GM15510 (cell line): ENCODE data around the gene GAB2.

ENCODE experiments used
- POLR2A ChIP-seq: IDR thresholded peaks from 3 replicates; pipeline ENCODE4 v1.6.1; 2011; ENCODE audit warnings: borderline replicate concordance; ENCODE audit not compliant: insufficient read length; ENCODE audit errors: extremely low read depth

GAB2 gene

DNA sequence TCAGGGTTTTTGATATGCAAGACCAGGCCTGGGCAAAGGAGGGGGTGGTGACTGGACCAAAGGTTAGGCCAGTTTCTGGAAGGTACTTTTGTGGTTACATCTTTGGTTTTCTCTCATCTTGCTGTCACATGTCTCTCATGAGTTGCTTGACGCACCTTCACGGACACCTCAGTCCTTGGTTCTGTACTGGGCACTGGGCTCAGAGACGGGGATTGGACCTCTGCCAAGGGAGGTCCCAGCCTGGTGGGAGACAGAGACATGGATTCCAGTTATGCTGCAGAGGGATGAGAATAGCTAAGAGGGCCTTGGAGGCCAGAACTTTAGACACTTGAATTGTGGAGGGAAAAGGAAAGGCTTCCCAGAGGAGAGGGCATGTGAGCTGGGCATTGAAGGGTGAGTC, 227.2 kb downstream of the GAB2 start:
- no peak for TF ChIP-seq POLR2A

DNA sequence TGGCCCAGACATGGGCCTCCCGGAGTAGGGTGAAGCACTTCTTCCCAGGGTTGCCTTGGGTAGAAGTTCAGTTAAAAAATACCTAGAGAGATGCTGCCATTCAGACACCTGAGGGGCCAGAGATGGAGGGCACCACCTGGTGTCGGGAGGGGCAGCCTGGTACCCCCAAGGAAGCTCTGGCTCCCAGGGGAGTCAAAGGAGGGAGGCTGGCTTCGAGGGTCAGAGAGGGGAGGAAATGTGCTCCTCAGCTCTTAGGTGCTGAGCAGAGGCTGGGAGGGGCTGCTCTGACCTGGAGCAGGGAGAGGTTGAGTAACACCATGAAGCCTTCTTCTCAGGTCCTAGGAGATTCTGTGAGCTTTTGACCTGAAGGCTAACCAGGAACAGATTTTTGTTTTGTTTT, 227.8 kb downstream of the GAB2 start:
- no peak for TF ChIP-seq POLR2A

DNA sequence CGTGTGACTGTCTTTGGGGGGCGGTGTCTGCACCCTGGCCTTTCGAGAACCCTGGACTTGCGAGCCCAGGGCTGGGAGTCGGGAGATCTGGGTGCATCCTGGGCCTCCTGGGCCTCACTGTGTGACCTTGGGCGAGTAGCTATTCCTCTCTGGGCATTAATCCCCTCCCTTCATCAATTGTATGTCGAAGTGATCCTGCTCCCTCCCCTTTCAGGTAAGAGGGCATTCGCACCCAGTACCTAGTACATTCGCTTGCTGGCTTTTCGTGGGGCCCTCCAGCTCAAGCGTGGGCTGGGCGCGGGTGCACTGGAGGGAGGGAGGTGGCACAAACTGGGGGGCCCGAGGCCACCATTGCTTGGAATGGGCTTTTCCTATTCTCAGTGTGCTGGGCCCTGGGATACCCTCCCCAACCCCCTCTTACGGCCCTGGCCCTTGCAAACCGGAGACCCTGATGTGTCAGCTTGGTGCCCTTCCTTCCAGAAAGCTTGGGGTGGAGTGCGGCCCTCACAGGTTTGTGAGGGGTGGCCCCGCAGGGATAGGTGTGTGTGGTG, 228.4 kb downstream of the GAB2 start:
- no peak for TF ChIP-seq POLR2A

DNA sequence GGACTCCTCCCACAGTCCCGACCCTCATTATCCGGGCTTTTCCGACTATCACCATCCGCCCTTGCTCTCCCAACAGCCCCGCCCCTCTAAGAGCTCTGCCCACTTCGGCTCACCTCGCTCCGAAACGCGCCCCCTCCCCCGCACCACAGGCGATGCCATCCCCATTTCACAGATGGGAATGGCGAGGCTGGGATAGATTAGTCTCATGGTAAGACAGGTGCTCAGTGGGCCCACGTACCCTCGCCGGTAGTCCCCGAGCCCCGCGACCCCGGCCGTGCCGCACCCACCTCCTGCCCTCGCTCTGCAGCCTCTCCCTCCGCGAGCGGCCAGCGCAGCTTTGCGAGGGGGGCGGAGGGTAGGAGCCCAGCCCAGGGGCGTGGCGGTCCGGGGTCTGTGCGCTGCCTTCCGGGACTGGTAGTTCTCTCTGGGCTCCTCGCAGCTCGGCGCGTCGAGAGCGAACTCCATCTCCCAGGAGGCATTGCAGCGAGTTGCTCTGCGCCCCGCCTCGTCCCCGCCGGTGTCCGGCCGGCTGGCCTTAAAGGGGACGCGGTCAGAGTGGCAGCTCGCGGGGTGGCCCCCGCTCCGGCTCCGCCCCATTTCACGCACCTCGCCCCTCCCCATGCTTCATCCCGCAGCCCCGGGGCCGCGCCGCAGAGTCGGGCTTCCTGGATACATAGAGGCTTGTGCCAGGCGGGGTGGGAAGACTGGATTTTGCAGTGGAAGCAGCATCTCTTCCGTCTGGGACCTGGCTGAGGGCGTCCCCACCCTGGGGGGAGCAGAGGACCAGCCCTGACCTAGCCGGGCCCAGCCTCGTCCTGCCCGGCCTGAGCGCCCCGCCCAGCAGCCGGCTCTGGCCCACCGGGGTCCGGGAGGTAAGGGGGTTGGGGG, 229.1 kb downstream of the GAB2 start, which contains the start of the genes KCTD21 and USP35:
Gene KCTD21, minus strand, starts transcription at position 341 of the 888 bp plus-strand sequence. CDS start 14,072 bp downstream, outside the sequence.
Gene USP35, plus strand, starts transcription at position 634 of the 888 bp plus-strand sequence. CDS start 7,327 bp downstream, outside the sequence.
- TF ChIP-seq POLR2A: peak; percentile 63

- TF ChIP-seq POLR2A: no peak
Measured at GRCh38 chr11:78187366-78188285, 230.0 kb downstream of the GAB2 start.

DNA sequence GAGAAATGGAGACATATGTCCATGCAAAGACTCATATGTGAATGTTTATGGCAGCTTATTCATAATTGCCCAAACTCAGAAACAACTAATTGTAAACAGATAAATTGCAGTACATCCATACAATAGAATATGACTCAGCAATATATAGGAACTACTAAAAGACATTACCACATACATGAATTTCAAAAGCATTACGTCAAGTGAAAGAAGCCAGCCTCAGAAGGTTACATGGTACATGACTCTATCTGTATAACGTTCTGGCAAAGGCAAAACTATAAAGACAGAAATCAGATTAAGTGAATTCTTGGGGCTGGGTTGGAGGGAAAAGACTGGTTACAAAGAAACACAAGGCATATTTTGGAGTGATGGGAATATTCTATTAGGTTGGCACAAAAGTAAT, 236.4 kb downstream of the GAB2 start:
- TF ChIP-seq POLR2A: no peak

DNA sequence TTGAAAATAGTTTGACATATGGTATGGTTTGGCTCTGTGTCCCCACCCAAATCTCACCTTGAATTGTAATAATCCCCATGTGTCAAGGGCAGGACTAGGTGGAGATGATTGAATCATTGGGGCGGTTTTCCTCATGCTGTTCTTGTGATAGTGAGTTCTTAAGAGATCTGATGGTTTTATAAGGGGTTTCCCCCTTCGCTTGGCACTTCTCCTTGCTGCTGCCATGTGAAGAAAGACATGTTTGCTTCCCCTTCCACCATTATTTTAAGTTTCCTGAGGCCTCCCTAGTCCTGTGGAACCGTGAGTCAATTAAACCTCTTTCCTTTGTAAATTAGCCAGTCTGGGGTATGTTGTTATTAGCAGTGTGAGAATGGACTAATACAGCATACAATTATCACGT, 236.9 kb downstream of the GAB2 start:
- no peak for TF ChIP-seq POLR2A

DNA sequence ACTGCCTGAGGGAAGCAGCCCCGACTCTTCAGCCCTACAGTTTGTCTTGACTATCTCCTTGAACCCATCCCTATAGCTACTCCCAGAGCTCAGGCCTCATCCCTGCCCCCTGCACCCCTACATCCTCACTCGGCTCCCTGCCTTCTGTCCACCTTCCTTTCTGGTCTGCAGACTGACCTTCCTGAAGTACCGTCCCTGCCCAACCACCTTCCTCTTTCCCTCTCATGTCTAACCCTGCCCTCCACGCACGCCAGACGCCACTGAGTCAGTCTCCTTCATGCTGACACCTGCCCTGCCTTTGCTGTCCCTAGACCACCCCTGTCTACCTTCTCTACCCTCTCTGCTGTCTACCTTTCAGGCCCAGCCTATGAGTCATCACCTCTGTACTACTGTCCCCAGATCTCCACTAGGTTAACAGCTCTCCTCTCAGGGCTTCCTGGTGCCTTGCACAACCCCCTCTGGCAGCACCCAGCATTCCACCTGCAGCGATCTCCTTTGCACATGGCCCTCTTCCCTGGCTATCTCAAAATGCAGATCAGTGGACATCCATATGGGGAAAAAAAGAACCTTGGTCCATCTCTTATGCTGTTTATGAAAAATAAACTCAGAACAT, 238.1 kb downstream of the GAB2 start:
- no peak for TF ChIP-seq POLR2A

GRCh38 chr11:78177216-78177615, 240.4 kb downstream of the GAB2 start:
- TF ChIP-seq POLR2A: no peak

- TF ChIP-seq POLR2A: no peak
Measured at GRCh38 chr11:78176605-78177141, 240.9 kb downstream of the GAB2 start.

GRCh38 chr11:78171951-78172350, 245.7 kb downstream of the GAB2 start:
- TF ChIP-seq POLR2A: no peak

DNA sequence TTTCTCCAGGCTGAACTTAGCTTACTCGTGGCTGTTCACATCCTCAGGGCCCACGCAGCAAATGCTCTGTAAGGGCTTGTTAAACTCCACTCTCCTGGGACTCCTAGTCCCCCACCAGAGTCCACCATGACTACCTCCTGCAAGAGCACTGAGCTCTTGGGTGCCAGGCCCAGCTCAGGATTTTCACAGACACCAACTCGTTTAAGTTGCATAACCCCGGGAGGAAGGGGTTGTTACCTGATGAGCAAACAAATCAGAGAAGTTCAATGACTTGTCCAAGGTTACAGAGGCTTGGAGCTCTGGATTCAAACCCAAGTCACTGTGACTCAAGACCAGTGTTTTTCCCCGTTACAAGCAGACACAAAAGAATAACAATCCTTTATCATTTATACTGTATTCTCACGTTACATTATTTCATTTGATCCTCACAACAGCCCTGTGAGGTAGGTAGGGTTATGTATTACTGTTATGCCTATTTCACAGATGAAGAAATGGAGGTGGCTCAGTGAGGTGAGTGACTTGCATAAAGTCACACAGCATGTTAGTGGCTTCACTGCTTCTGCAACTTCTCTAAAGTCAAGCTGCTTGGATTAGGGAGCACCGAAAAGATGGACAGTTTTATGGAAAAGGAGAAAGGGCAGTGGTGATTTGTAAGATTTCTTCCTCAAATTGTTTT, 246.6 kb downstream of the GAB2 start:
- TF ChIP-seq POLR2A: no peak

DNA sequence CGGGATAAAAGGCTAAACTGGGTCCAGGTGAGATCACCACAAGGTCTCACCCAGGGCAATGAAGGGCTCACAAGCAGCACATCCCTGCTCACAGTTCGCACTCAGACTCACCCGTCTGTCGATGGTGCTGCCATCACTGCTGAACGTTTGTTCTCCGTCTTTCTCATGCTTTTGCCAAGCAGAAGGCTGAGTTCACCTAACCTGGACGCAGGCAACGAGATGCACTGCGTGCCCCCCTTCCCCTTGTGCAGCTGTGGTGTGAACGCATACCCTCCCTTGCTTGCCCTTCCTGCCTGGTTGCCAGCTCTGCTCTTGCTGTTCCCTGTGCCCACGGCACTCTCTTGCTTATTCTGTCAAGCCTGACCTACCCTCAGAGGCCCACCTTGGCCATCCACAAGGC, 247.2 kb downstream of the GAB2 start:
- no peak for TF ChIP-seq POLR2A
